ENCODE measurements around the gene ABHD11.

The ABHD11 gene

DNA sequence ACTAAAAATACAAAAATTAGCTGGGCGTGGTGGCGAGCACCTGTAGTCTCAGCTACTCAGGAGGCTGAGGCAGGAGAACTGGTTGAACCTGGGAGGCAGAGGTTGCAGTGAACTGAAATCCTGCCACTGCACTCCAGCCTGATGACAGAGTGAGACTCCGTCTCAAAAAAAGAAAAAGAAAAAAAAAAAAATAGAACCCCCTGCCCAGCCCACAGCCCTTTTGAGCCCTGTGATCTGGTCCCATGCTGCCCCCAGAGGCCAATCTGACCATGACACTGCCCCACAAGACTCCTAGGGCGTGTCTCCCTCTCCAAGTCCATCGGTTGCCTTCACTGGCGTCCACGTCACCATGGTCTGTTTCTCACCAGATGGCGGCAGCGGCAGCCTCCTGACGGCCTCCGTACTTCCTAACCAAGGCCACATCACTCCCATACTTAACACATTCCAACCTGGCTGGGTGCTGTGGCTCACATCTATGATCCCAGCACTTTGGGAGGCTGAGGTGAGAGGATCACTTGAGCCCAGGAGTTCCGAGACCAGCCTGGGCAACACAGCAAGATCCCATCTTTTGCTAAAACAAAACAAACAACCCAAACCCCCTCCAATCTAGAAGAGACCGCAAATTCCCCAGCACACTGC is 37.1 kb downstream of the ABHD11 start:
- no peak for DNase-seq (ENCODE audit: low read depth in 2 of 2)

DNA sequence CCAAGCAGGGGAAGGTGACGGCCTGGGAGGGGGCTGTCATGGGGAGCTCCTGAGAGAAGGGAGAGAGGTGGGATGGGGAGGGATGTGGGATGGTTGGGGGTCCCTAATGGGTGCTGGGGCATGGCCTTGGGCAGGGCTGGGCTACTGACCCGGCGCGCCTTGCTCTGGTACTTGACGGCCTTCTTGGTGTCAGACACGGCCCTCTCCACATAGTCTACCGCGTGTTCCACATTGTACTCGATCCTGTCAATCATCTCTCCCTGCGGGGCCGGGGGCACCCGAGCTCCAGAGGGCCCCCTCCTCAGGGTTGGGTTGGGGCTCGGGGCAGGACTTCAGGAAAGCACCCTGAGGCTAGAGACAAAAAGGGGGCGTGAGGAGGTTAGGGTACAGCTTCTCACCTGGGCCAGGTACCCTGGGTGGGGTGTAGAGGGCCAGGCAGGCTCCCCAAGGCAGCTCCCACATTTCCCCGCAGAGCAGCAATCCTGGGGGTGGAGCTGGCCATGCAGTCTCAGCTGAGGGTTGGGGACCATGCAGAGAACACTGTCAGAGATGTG is 37.9 kb downstream of the ABHD11 start:
- DNase-seq (ENCODE audit: low read depth in 2 of 2): no peak

- no peak for DNase-seq (ENCODE audit: low read depth in 2 of 2)
These were observed 38.6 kb downstream of the ABHD11 start for GRCh38 chr7:73700069-73700423.

- DNase-seq (ENCODE audit: low read depth in 2 of 2): no peak
These were observed 39.1 kb downstream of the ABHD11 start for GRCh38 chr7:73699370-73700068.

GRCh38 chr7:73698410-73698809 is 40.2 kb downstream of the ABHD11 start:
- DNase-seq (ENCODE audit: low read depth in 2 of 2): no peak

- DNase-seq (ENCODE audit: low read depth in 2 of 2): no peak
These were observed 42.2 kb downstream of the ABHD11 start for GRCh38 chr7:73696372-73696771.

- no peak for DNase-seq (ENCODE audit: low read depth in 2 of 2)
These were observed 48.0 kb downstream of the ABHD11 start for GRCh38 chr7:73690646-73691045.

DNA sequence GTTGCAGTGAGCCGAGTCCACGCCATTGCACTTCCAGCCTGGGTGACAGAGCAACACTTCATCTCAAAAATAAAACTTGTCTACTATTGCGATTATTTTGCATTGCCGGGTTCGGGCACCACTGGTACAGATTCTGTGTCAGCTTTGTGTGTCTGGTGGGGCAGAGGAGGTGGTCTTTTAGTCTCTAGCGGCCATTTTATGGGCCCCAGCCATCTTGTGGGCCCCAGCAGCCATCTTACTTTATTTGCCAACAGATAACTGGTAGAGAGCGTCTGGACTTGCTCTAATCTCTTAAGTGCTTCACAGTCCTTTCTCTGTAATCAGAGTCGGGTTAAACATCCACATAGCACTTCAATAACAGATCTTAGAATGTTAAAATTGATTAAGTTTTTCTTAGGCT is 50.3 kb downstream of the ABHD11 start:
- DNase-seq (ENCODE audit: low read depth in 2 of 2): no peak

Data from stimulated activated CD4-positive, alpha-beta T cell treated with anti-CD3 and anti-CD28 coated beads, Interleukin-12 subunit alpha, Interleukin-12 subunit beta, amount 100 ng/mL, for 24 hours (primary cell).